OCI-LY3 (cell line): ENCODE measurements around the gene SLC36A4.

ENCODE experiments used
- H2AFZ ChIP-seq: fragments of 200-600, 300-600 bp; shearing (Covaris generic); 2 replicates; pipeline ENCODE4 v1.6.0; 2014; ENCODE audit warnings: antibody characterized with exemption, low read depth, low read length
- H3K27ac ChIP-seq: fragments of 200-600, 300-600 bp; sonication (generic); 2 replicates; pipeline ENCODE4 v1.5.1; 2014; ENCODE audit warnings: mild to moderate bottlenecking, low read length, moderate library complexity, mixed read lengths
- H3K27me3 ChIP-seq: fragments of 200-600, 300-600 bp; sonication (generic); 2 replicates; pipeline ENCODE4 v1.6.1; 2014; ENCODE audit warnings: low read depth, low read length, mixed read lengths
- H3K36me3 ChIP-seq: fragments of 200-600, 300-600 bp; sonication (generic); replicated peaks from 2 replicates; pipeline ENCODE3; 2014; ENCODE audit warnings: low read depth, low read length, mixed read lengths
- H3K4me1 ChIP-seq: fragments of 300-600, 200-600 bp; sonication (generic); 2 replicates; pipeline ENCODE4 v1.6.1; 2014; ENCODE audit warnings: low read length, mixed read lengths
- H3K4me2 ChIP-seq: fragments of 200-600, 300-600 bp; sonication (generic); 2 replicates; pipeline ENCODE4 v1.6.1; 2014; ENCODE audit warnings: low read length, mixed read lengths
- H3K4me3 ChIP-seq: fragments of 300-600, 200-600 bp; sonication (generic); 2 replicates; pipeline ENCODE4 v1.5.1; 2014; ENCODE audit warnings: antibody characterized with exemption, mild to moderate bottlenecking, low read length, moderate library complexity
- H3K79me2 ChIP-seq: fragments of 300-600, 200-600 bp; shearing (Covaris generic); 2 replicates; pipeline ENCODE4 v1.6.1; 2014; ENCODE audit warnings: mild to moderate bottlenecking, low read length, mixed read lengths
- H3K9ac ChIP-seq: fragments of 300-600, 200-600 bp; shearing (Covaris generic); 2 replicates; pipeline ENCODE4 v1.6.0; 2014; ENCODE audit warnings: mild to moderate bottlenecking, low read length, moderate library complexity
- H3K9me3 ChIP-seq: fragments of 200-600, 300-600 bp; shearing (Covaris generic); 2 replicates; pipeline ENCODE4 v1.6.1; 2014; ENCODE audit warnings: low read length, mixed read lengths; ENCODE audit not compliant: insufficient read depth
- H4K20me1 ChIP-seq: fragments of 200-600, 300-600 bp; sonication (generic); 2 replicates; pipeline ENCODE4 v1.6.1; 2016; ENCODE audit warnings: low read length, mixed read lengths; ENCODE audit not compliant: insufficient read depth
- EZH2phosphoT487 ChIP-seq: fragments of 200-600 bp; shearing (Covaris generic); IDR thresholded peaks from 2 replicates; pipeline ENCODE4 v1.6.1; 2018; ENCODE audit warnings: antibody characterized with exemption, mixed run types, low read depth
- TF ChIP-seq, protein P1 (sequence below): fragments of 200-600, 300-600 bp; sonication (generic); IDR thresholded peaks from 2 replicates; pipeline ENCODE4 v1.5.1; 2014; ENCODE audit warnings: antibody characterized with exemption, low read length, low read depth

SLC36A4 gene

DNA sequence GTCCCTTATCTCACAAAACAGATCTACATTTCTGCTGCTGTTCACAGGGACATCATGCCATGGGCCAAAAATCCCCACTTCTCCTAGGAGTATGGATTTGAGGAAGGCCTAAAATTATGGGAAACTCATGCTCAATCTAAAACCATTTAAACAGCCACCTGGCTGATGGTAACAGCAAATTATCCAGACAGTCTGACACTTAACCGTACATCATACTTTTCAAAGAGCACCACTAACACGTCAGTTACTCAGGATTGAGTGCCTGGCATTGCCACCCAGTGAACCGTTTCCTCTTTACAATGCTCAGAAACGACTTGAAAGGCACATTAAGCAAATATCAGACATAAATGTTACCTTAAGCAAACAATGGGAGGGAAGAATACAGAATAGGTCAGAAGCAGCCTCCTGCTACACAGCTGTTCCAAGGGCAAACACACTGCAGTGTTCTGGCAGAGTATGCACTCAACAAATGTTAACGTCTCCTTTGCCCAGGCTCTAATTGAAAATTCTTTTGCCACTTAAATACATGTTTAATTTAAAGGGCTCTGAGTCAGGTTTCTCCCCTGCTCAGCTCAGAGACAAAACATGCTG is 18.8 kb upstream of the SLC36A4 start:
- Histone ChIP-seq H3K9ac (no peak overlapping the region), H3K4me2 (no peak overlapping the region), H3K36me3 (no peaks in the 10 kb centered on the region), H3K4me1 (peaks cover 4% of the 10 kb centered on the region; the same call in 1 of the 2 replicates), H4K20me1 (no peaks in the 10 kb centered on the region), H3K79me2 (no peaks in the 10 kb centered on the region), H3K9me3 (no peaks in the 10 kb centered on the region), H3K27ac (no peak overlapping the region), H3K27me3 (0 out of 2 replicates have a peak, but pooled peaks cover 4% of the 10 kb centered on the region), H3K4me3 (no peak overlapping the region), H2AFZ (no peak overlapping the region)
- TF ChIP-seq EZH2phosphoT487 = no peak
- TF ChIP-seq, protein P1, sequence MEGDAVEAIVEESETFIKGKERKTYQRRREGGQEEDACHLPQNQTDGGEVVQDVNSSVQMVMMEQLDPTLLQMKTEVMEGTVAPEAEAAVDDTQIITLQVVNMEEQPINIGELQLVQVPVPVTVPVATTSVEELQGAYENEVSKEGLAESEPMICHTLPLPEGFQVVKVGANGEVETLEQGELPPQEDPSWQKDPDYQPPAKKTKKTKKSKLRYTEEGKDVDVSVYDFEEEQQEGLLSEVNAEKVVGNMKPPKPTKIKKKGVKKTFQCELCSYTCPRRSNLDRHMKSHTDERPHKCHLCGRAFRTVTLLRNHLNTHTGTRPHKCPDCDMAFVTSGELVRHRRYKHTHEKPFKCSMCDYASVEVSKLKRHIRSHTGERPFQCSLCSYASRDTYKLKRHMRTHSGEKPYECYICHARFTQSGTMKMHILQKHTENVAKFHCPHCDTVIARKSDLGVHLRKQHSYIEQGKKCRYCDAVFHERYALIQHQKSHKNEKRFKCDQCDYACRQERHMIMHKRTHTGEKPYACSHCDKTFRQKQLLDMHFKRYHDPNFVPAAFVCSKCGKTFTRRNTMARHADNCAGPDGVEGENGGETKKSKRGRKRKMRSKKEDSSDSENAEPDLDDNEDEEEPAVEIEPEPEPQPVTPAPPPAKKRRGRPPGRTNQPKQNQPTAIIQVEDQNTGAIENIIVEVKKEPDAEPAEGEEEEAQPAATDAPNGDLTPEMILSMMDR = no peak

DNA sequence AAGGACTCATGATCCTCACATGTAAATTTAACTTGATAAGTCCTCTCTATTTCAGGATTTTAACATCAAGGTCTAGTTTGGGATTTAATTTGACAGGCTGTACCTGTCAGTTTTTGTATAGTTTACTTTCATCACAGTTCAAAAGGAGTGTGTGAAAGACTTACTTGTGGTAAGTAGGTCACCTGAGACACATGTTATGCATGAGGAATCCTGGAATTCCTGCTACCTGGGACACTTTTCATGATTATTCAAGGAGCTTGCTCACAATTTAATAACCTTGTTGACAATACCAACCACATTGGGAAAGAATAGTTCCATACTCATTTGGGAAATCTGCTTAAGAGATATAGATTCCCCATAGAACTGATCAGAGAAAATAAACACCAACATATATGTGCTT is 15.8 kb upstream of the SLC36A4 start:
- no peak overlapping the region for H3K9ac ChIP-seq
- peaks cover 6% of the 10 kb centered on the region; the same call in 1 of the 2 replicates for H3K9me3 ChIP-seq
- H2AFZ ChIP-seq = no peak overlapping the region
- H3K79me2 ChIP-seq = no peaks in the 10 kb centered on the region
- H3K36me3 ChIP-seq = no peaks in the 10 kb centered on the region
- H4K20me1 ChIP-seq = no peaks in the 10 kb centered on the region
- 0 out of 2 replicates have a peak, but pooled peaks cover 4% of the 10 kb centered on the region for H3K27me3 ChIP-seq
- no peak overlapping the region for H3K27ac ChIP-seq
- H3K4me1 ChIP-seq = peaks cover 4% of the 10 kb centered on the region; the same call in 1 of the 2 replicates
- no peak for TF ChIP-seq EZH2phosphoT487
- TF ChIP-seq, protein P1 = no peak
- H3K4me2 ChIP-seq = no peak overlapping the region
- no peak overlapping the region for H3K4me3 ChIP-seq

DNA sequence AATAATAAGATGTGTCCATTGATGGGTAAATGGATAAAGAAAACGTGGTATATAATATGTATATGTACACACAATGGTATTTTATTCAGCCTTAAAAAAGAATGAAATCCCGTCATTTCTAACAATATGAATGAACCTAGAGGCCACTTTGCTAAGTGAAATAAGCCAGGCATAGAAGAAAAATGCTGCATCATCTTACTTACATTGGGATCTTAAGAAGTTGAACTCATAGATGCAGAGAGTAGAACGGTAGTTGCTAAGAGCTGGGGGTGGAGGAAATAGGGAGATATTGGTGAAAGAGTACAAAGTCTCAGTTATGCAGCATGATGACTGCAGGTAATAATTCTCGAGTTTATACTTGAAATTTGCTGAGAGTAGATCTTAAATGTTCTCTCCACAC is 14.3 kb upstream of the SLC36A4 start:
- peaks cover 2% of the 10 kb centered on the region; the same call in 1 of the 2 replicates for H3K4me1 ChIP-seq
- H2AFZ ChIP-seq = no peak overlapping the region
- H3K9ac ChIP-seq = no peak overlapping the region
- H3K27me3 ChIP-seq = 0 out of 2 replicates have a peak, but pooled peaks cover 4% of the 10 kb centered on the region
- no peak overlapping the region for H3K4me2 ChIP-seq
- no peaks in the 10 kb centered on the region for H3K36me3 ChIP-seq
- H3K79me2 ChIP-seq = no peaks in the 10 kb centered on the region
- peaks cover 14% of the 10 kb centered on the region; the same call in 1 of the 2 replicates for H3K9me3 ChIP-seq
- no peaks in the 10 kb centered on the region for H4K20me1 ChIP-seq
- no peak for TF ChIP-seq EZH2phosphoT487
- TF ChIP-seq, protein P1 = no peak
- H3K27ac ChIP-seq = no peak overlapping the region
- no peak overlapping the region for H3K4me3 ChIP-seq

DNA sequence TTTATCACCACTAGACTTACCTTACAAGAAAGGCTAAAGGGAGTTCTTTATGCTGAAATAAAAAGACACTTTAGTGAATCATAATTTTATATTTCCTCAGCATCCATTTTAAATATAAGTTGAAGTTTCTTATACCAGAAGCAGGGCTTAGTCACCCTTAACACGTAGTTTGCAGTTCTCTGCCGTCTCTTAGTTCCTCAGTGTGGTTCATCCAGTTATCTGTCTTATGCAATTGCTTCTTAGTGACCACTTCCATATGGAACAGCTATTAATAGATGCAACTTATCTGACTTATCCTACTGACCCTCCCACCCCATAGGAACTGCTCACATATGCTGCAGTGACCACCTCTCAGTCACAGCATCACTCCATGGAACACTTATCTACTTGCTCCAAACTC is 11.7 kb upstream of the SLC36A4 start:
- 0 out of 2 replicates have a peak, but pooled peaks cover 4% of the 10 kb centered on the region for H3K27me3 ChIP-seq
- H3K4me3 ChIP-seq = no peak overlapping the region
- H3K36me3 ChIP-seq = no peaks in the 10 kb centered on the region
- no peak overlapping the region for H2AFZ ChIP-seq
- TF ChIP-seq, protein P1 = no peak
- TF ChIP-seq EZH2phosphoT487 = no peak
- H3K4me2 ChIP-seq = no peak overlapping the region
- no peak overlapping the region for H3K27ac ChIP-seq
- peaks cover 14% of the 10 kb centered on the region; the same call in 1 of the 2 replicates for H3K9me3 ChIP-seq
- no peak overlapping the region for H3K9ac ChIP-seq
- H4K20me1 ChIP-seq = no peaks in the 10 kb centered on the region
- H3K4me1 ChIP-seq = no peaks in the 10 kb centered on the region
- no peaks in the 10 kb centered on the region for H3K79me2 ChIP-seq
